Astrocyte (in vitro differentiated cells and primary cell): Measurements from ENCODE around the gene VIPR1. TPM values are rescaled to one million over a fixed set of nuclear protein-coding genes. Genes with fewer than 3 reads are reported as not detected.

ENCODE experiments used
- DNase-seq: peaks from one replicate; pipeline ENCODE4 v3.0.0-alpha.2; 2010; ENCODE audit warnings: low read depth
- FAIRE-seq: peaks from 2 replicates; lab custom pipeline; 2011; peaks lifted over from hg19 to GRCh38; lab: Jason Lieb, UNC
- H2AFZ ChIP-seq: 2 replicates; pipeline ENCODE4 v1.6.0; 2012; ENCODE audit warnings: low read depth, low read length, inconsistent platforms
- H3K27ac ChIP-seq: 2 replicates; pipeline ENCODE4 v1.5.1; 2011; ENCODE audit warnings: low read depth, low read length, inconsistent platforms
- H3K27me3 ChIP-seq: 2 replicates; pipeline ENCODE4 v1.6.0; 2011; ENCODE audit warnings: low read length, inconsistent platforms; ENCODE audit not compliant: insufficient read depth
- H3K36me3 ChIP-seq: 2 replicates; pipeline ENCODE4 v1.5.1; 2011; ENCODE audit warnings: low read length, inconsistent platforms; ENCODE audit not compliant: insufficient read depth
- H3K4me1 ChIP-seq: 2 replicates; pipeline ENCODE4 v1.5.1; 2011; ENCODE audit warnings: low read length, inconsistent platforms; ENCODE audit not compliant: insufficient read depth
- H3K4me2 ChIP-seq: 2 replicates; pipeline ENCODE4 v1.6.0; 2012; ENCODE audit warnings: low read length, inconsistent platforms
- H3K4me3 ChIP-seq: 2 replicates; pipeline ENCODE4 v1.5.1; 2011; ENCODE audit warnings: low read depth, mild to moderate bottlenecking, low read length, inconsistent platforms; ENCODE audit not compliant: insufficient read depth
- H3K79me2 ChIP-seq: 2 replicates; pipeline ENCODE4 v1.6.0; 2012; ENCODE audit warnings: mild to moderate bottlenecking, low read length, inconsistent platforms; ENCODE audit not compliant: insufficient read depth
- H3K9ac ChIP-seq: 2 replicates; pipeline ENCODE4 v1.6.0; 2012; ENCODE audit warnings: mild to moderate bottlenecking, low read length, inconsistent platforms
- H3K9me3 ChIP-seq: 2 replicates; pipeline ENCODE4 v1.5.1; 2012; ENCODE audit warnings: low read depth, mild to moderate bottlenecking, low read length, inconsistent platforms; ENCODE audit not compliant: insufficient read depth
- H4K20me1 ChIP-seq: 2 replicates; pipeline ENCODE4 v1.6.0; 2012; ENCODE audit warnings: low read length, inconsistent platforms; ENCODE audit not compliant: insufficient read depth
- H3K27ac Mint-ChIP-seq: one replicate; pipeline ENCODE4 v1.8.0; 2021; ENCODE audit warnings: mild to moderate bottlenecking, mixed read lengths; ENCODE audit not compliant: unreplicated experiment
- H3K27me3 Mint-ChIP-seq: one replicate; pipeline ENCODE4 v1.8.0; 2021; ENCODE audit warnings: low read depth, mixed read lengths; ENCODE audit not compliant: unreplicated experiment
- H3K36me3 Mint-ChIP-seq: one replicate; pipeline ENCODE4 v1.8.0; 2021; ENCODE audit warnings: low read depth, mixed read lengths; ENCODE audit not compliant: unreplicated experiment
- H3K4me1 Mint-ChIP-seq: one replicate; pipeline ENCODE4 v1.8.0; 2021; ENCODE audit warnings: low read depth, mixed read lengths; ENCODE audit not compliant: unreplicated experiment
- H3K4me3 Mint-ChIP-seq: one replicate; pipeline ENCODE4 v1.8.0; 2021; ENCODE audit warnings: mild to moderate bottlenecking, moderate library complexity, mixed read lengths; ENCODE audit not compliant: unreplicated experiment
- H3K9me3 Mint-ChIP-seq: one replicate; pipeline ENCODE4 v1.8.0; 2021; ENCODE audit warnings: mild to moderate bottlenecking, mixed read lengths; ENCODE audit not compliant: unreplicated experiment
- CTCF ChIP-seq: IDR thresholded peaks from 2 replicates; pipeline ENCODE4 v1.5.1; 2011; ENCODE audit warnings: low read depth, mild to moderate bottlenecking, inconsistent platforms, low read length, moderate library complexity; ENCODE audit not compliant: insufficient read depth
- EZH2 ChIP-seq: IDR thresholded peaks from 2 replicates; pipeline ENCODE4 v1.6.1; 2012; ENCODE audit warnings: mild to moderate bottlenecking, low read length, inconsistent platforms; ENCODE audit not compliant: insufficient read depth
- total RNA-seq: library from RNA; stranded (reverse); gene quantifications from 2 replicates; pipeline ENCODE4 v1.2.1, GENCODE V29; 2021

VIPR1 gene
- total RNA-seq, 1 donor from 2014 or later: 0.68 TPM

GRCh38 chr3:42520336-42520735 lies 17.9 kb downstream of the VIPR1 start:
- DNase-seq (no peak), FAIRE-seq (no peak)
- Mint-ChIP-seq H3K9me3 (no peaks in the 10 kb centered on the region), H3K36me3 (no peaks in the 10 kb centered on the region), H3K4me3 (no peak overlapping the region), H3K27me3 (peaks cover 16% of the 10 kb centered on the region), H3K4me1 (no peaks in the 10 kb centered on the region), H3K27ac (no peak overlapping the region)
- H3K79me2 ChIP-seq: no peaks in the 10 kb centered on the region
- H3K4me2 ChIP-seq: no peak overlapping the region
- H2AFZ ChIP-seq: no peak overlapping the region
- H4K20me1 ChIP-seq: no peaks in the 10 kb centered on the region
- H3K27me3 ChIP-seq: no peaks in the 10 kb centered on the region
- no peaks in the 10 kb centered on the region for H3K4me1 ChIP-seq
- TF ChIP-seq EZH2 (no peak), CTCF (no peak)
- H3K9me3 ChIP-seq: no peaks in the 10 kb centered on the region
- no peaks in the 10 kb centered on the region for H3K36me3 ChIP-seq
- H3K9ac ChIP-seq: no peak overlapping the region
- no peak overlapping the region for H3K27ac ChIP-seq
- no peak overlapping the region for H3K4me3 ChIP-seq

GRCh38 chr3:42520906-42521305 lies 18.5 kb downstream of the VIPR1 start:
- TF ChIP-seq EZH2: no peak
- TF ChIP-seq CTCF: no peak
- no peaks in the 10 kb centered on the region for H3K9me3 Mint-ChIP-seq
- Histone ChIP-seq H3K27ac (no peak overlapping the region), H3K4me3 (no peak overlapping the region), H3K27me3 (no peaks in the 10 kb centered on the region), H2AFZ (no peak overlapping the region), H3K36me3 (no peaks in the 10 kb centered on the region), H3K4me2 (no peak overlapping the region), H3K9me3 (no peaks in the 10 kb centered on the region), H3K4me1 (no peaks in the 10 kb centered on the region), H4K20me1 (no peaks in the 10 kb centered on the region), H3K9ac (no peak overlapping the region), H3K79me2 (no peaks in the 10 kb centered on the region)
- H3K36me3 Mint-ChIP-seq: no peaks in the 10 kb centered on the region
- H3K4me1 Mint-ChIP-seq: no peaks in the 10 kb centered on the region
- no peak overlapping the region for H3K4me3 Mint-ChIP-seq
- peaks cover 16% of the 10 kb centered on the region for H3K27me3 Mint-ChIP-seq
- H3K27ac Mint-ChIP-seq: no peak overlapping the region
- no peak for DNase-seq
- FAIRE-seq: no peak

GRCh38 chr3:42524751-42525150 lies 22.3 kb downstream of the VIPR1 start:
- Mint-ChIP-seq H3K27ac (no peak overlapping the region), H3K27me3 (peaks cover 16% of the 10 kb centered on the region), H3K4me3 (no peak overlapping the region), H3K36me3 (no peaks in the 10 kb centered on the region), H3K9me3 (no peaks in the 10 kb centered on the region), H3K4me1 (peaks cover 4% of the 10 kb centered on the region)
- no peak overlapping the region for H2AFZ ChIP-seq
- FAIRE-seq (no peak), DNase-seq (no peak)
- H3K79me2 ChIP-seq: no peaks in the 10 kb centered on the region
- no peaks in the 10 kb centered on the region for H4K20me1 ChIP-seq
- H3K9me3 ChIP-seq: no peaks in the 10 kb centered on the region
- no peaks in the 10 kb centered on the region for H3K36me3 ChIP-seq
- no peak overlapping the region for H3K9ac ChIP-seq
- H3K4me3 ChIP-seq: no peak overlapping the region
- no peaks in the 10 kb centered on the region for H3K4me1 ChIP-seq
- no peak overlapping the region for H3K4me2 ChIP-seq
- H3K27ac ChIP-seq: no peak overlapping the region
- TF ChIP-seq EZH2 (no peak), CTCF (no peak)
- no peaks in the 10 kb centered on the region for H3K27me3 ChIP-seq
